Liver (tissue), 9 donors: ENCODE results near the gene MOK. TPM values are rescaled to one million over a fixed set of nuclear protein-coding genes. Genes with fewer than 3 reads are reported as not detected.

Source experiments
- DNase-seq: peaks from one replicate; pipeline ENCODE4 v3.0.0-alpha.2; 2017; ENCODE audit warnings: low spot score
- H3K27ac ChIP-seq, 2 donors: one replicate each; pipeline ENCODE4 v1.7.0; 2013; ENCODE audit warnings: inconsistent platforms in 2 of 2, low read length in 2 of 2, control low read depth in 1 of 2, low read depth in 1 of 2, mild to moderate bottlenecking in 1 of 2
- H3K27me3 ChIP-seq, 4 donors: one replicate each; pipeline versions ENCODE4 v1.6.1 to v1.7.0; 2013; ENCODE audit warnings: low read length in 3 of 4, inconsistent platforms in 1 of 4, mild to moderate bottlenecking in 1 of 4, moderate library complexity in 1 of 4; ENCODE audit not compliant: control insufficient read depth in 4 of 4, insufficient read depth in 4 of 4
- H3K36me3 ChIP-seq, 4 donors: one replicate each; pipeline versions ENCODE4 v1.6.1 to v1.7.0; 2013; ENCODE audit warnings: low read length in 3 of 4, mild to moderate bottlenecking in 3 of 4, low read depth in 1 of 4, moderate library complexity in 1 of 4; ENCODE audit not compliant: control insufficient read depth in 4 of 4, insufficient read depth in 3 of 4
- H3K4me1 ChIP-seq, 4 donors: one replicate each; pipeline versions ENCODE4 v1.6.1 to v1.7.0; 2013; ENCODE audit warnings: low read length in 3 of 4, mild to moderate bottlenecking in 3 of 4, moderate library complexity in 1 of 4; ENCODE audit not compliant: control insufficient read depth in 4 of 4, insufficient read depth in 4 of 4
- H3K4me3 ChIP-seq, 3 donors: one replicate each; pipeline versions ENCODE4 v1.6.1 to v1.7.0; 2013; ENCODE audit warnings: low read length in 3 of 3, control low read depth in 1 of 3, low read depth in 1 of 3, mild to moderate bottlenecking in 1 of 3
- H3K9ac ChIP-seq, 2 donors: one replicate each; pipeline ENCODE4 v1.7.0; 2013; ENCODE audit warnings: low read length in 2 of 2, mild to moderate bottlenecking in 2 of 2, moderate library complexity in 2 of 2, control low read depth in 1 of 2, low read depth in 1 of 2
- H3K9me3 ChIP-seq, 4 donors: one replicate each; pipeline versions ENCODE4 v1.6.1 to v1.7.0; 2013; ENCODE audit warnings: low read length in 3 of 4; ENCODE audit not compliant: control insufficient read depth in 4 of 4
- ATF3 ChIP-seq: IDR thresholded peaks from 2 replicates; pipeline ENCODE4 v1.6.1; 2016; ENCODE audit warnings: antibody characterized with exemption
- EGR1 ChIP-seq, 2 donors: IDR thresholded peaks; 2 replicates each; pipeline ENCODE4 v1.6.1; 2016 to 2018; ENCODE audit warnings: antibody characterized with exemption in 2 of 2, low read depth in 2 of 2
- FOXA1 ChIP-seq: IDR thresholded peaks from 2 replicates; pipeline ENCODE4 v1.6.1; 2016; ENCODE audit warnings: antibody characterized with exemption
- FOXA2 ChIP-seq: IDR thresholded peaks from 2 replicates; pipeline ENCODE4 v1.6.1; 2016; ENCODE audit warnings: antibody characterized with exemption
- GABPA ChIP-seq, 2 donors: IDR thresholded peaks in 1 of 2; conservative IDR thresholded peaks in 1 of 2; 2 replicates each; pipeline ENCODE4 v1.6.1; 2016; ENCODE audit warnings: antibody characterized with exemption in 2 of 2, mild to moderate bottlenecking in 1 of 2, moderate library complexity in 1 of 2
- HNF4G ChIP-seq: IDR thresholded peaks from 2 replicates; pipeline ENCODE4 v1.6.1; 2016; ENCODE audit warnings: antibody characterized with exemption
- JUND ChIP-seq, 2 donors: IDR thresholded peaks; 2 replicates each; pipeline ENCODE4 v1.6.1; 2016; ENCODE audit warnings: antibody characterized with exemption in 2 of 2
- MAX ChIP-seq: IDR thresholded peaks from 2 replicates; pipeline ENCODE4 v1.6.1; 2016; ENCODE audit warnings: antibody characterized with exemption
- NR2F2 ChIP-seq: IDR thresholded peaks from 2 replicates; pipeline ENCODE4 v1.6.1; 2016; ENCODE audit warnings: antibody characterized with exemption
- RAD21 ChIP-seq, 2 donors: IDR thresholded peaks; 2 replicates each; pipeline ENCODE4 v1.6.1; 2016; ENCODE audit warnings: antibody characterized with exemption in 2 of 2, mild to moderate bottlenecking in 2 of 2
- REST ChIP-seq: IDR thresholded peaks from 2 replicates; pipeline ENCODE4 v1.6.1; 2016; ENCODE audit warnings: antibody characterized with exemption, mild to moderate bottlenecking
- RXRA ChIP-seq, 2 donors: IDR thresholded peaks; 2 replicates each; pipeline ENCODE4 v1.6.1; 2017 to 2018; ENCODE audit warnings: antibody characterized with exemption in 2 of 2, mild to moderate bottlenecking in 1 of 2
- SP1 ChIP-seq: IDR thresholded peaks from 2 replicates; pipeline ENCODE4 v1.6.1; 2018; ENCODE audit warnings: antibody characterized with exemption, mild to moderate bottlenecking
- TAF1 ChIP-seq: conservative IDR thresholded peaks from 2 replicates; pipeline ENCODE4 v1.6.1; 2016; ENCODE audit warnings: antibody characterized with exemption, mild to moderate bottlenecking
- YY1 ChIP-seq: IDR thresholded peaks from 2 replicates; pipeline ENCODE4 v1.6.1; 2016; ENCODE audit warnings: antibody characterized with exemption, mild to moderate bottlenecking
- ZBTB33 ChIP-seq: IDR thresholded peaks from 2 replicates; pipeline ENCODE4 v1.6.1; 2016; ENCODE audit warnings: antibody characterized with exemption
- WGBS: extraction: QIAGEN DNeasy Blood & Tissue Kit; methylation state at CpG from one replicate; pipeline ENCODE4 v1.1.7; 2013; 5-methylcytosine and 5-hydroxymethylcytosine counted together
- polyA plus RNA-seq, 2 donors: library from polyadenylated mRNA; stranded (reverse) in 1 of 2; unstranded in 1 of 2; fragments of 200-250 nt in 1 of 2; fragments of >200 nt in 1 of 2; fragmentation: Nextera tagmentation in 1 of 2; extraction: Ambion mirVana in 1 of 2; gene quantifications; one replicate each; pipeline versions ENCODE4 v1.2.1 to v1.2.3, GENCODE V29; 2013 to 2015
- total RNA-seq, 2 donors: library from RNA; depleted of rRNA; stranded (reverse); fragments of >200 nt; gene quantifications; one replicate each; pipeline ENCODE4 v1.2.3, GENCODE V29; 2014
- donor health status: healthy.
- donor health status: healthy.
- donor health status: healthy.
- donor health status: healthy.
- donor health status: healthy.

Gene MOK
- total and polyA plus RNA-seq, 4 donors = 2.4 to 6.4 (median 2.9) TPM

- peaks cover 0 to 5% (median 0%) of the 10 kb centered on the region in 4 donors for H3K36me3 ChIP-seq
- no peak overlapping the region for H3K9ac ChIP-seq
- no peak overlapping the region for H3K27ac ChIP-seq
- no peaks in the 10 kb centered on the region for H3K4me1 ChIP-seq
- DNase-seq = no peak
- H3K9me3 ChIP-seq = no peaks in the 10 kb centered on the region
- H3K27me3 ChIP-seq = no peaks in the 10 kb centered on the region
- WGBS = 86% methylated on average over 28 of the region's 28 CpGs
- TF ChIP-seq GABPA (IDR thresholded peaks at IDR 0.05 in 1 of 2, conservative IDR thresholded peaks at IDR 0.05 in 1 of 2) (no peak), TAF1 (no peak), FOXA2 (no peak), RXRA (IDR thresholded peaks at IDR 0.05) (no peak), MAX (no peak), JUND (IDR thresholded peaks at IDR 0.05) (no peak), NR2F2 (no peak), SP1 (no peak), HNF4G (no peak), REST (no peak), FOXA1 (no peak), YY1 (no peak)
- no peak overlapping the region for H3K4me3 ChIP-seq
These were observed 77.6 kb downstream of the MOK start for GRCh38 chr14:102227184-102227964.

GRCh38 chr14:102226356-102227125, 78.4 kb downstream of the MOK start:
- H3K4me1 ChIP-seq = no peaks in the 10 kb centered on the region
- TF ChIP-seq FOXA2 (no peak), YY1 (no peak), SP1 (no peak), FOXA1 (no peak), RAD21 (IDR thresholded peaks at IDR 0.05) (no peak)
- H3K9ac ChIP-seq = no peak overlapping the region
- no peak overlapping the region for H3K4me3 ChIP-seq
- H3K9me3 ChIP-seq = no peaks in the 10 kb centered on the region
- H3K27ac ChIP-seq = no peak overlapping the region
- 87% methylated on average over 27 of the region's 27 CpGs for WGBS
- peaks cover 0 to 6% (median 0%) of the 10 kb centered on the region in 4 donors for H3K36me3 ChIP-seq
- no peaks in the 10 kb centered on the region for H3K27me3 ChIP-seq
- DNase-seq = no peak

GRCh38 chr14:102225936-102226335, 79.0 kb downstream of the MOK start:
- Histone ChIP-seq H3K4me1 (no peaks in the 10 kb centered on the region), H3K27ac (no peak overlapping the region), H3K4me3 (no peak overlapping the region), H3K9ac (no peak overlapping the region), H3K27me3 (no peaks in the 10 kb centered on the region), H3K36me3 (peaks cover 0 to 6% (median 0%) of the 10 kb centered on the region in 4 donors), H3K9me3 (no peaks in the 10 kb centered on the region)
- no peak for DNase-seq
- WGBS = 88% methylated on average over 15 of the region's 15 CpGs
- TF ChIP-seq REST = no peak
- TF ChIP-seq ZBTB33 = no peak
- no peak for TF ChIP-seq SP1
- no peak for TF ChIP-seq NR2F2
- no peak for TF ChIP-seq TAF1
- TF ChIP-seq EGR1 (IDR thresholded peaks at IDR 0.05; ENCODE audit: low read depth in 2 of 2) = no peak
- no peak for TF ChIP-seq FOXA1
- no peak for TF ChIP-seq JUND (IDR thresholded peaks at IDR 0.05)
- TF ChIP-seq YY1 = no peak
- TF ChIP-seq ATF3 = no peak
- no peak for TF ChIP-seq RAD21 (IDR thresholded peaks at IDR 0.05)
